Keratinocyte (primary cell): ENCODE measurements around the gene TNRC6A. TPM values are rescaled to one million over a fixed set of nuclear protein-coding genes. Genes with fewer than 3 reads are reported as not detected.

Source experiments
- DNase-seq: peaks from one replicate; pipeline ENCODE4 v3.0.0-alpha.2; 2011; ENCODE audit warnings: low read depth, missing footprints, low spot score
- FAIRE-seq: peaks from 2 replicates; lab custom pipeline; 2011; peaks lifted over from hg19 to GRCh38; lab: Jason Lieb, UNC
- H2AFZ ChIP-seq: 2 replicates; pipeline ENCODE4 v1.6.0; 2012; ENCODE audit warnings: low read length, control low read depth, inconsistent platforms; ENCODE audit not compliant: control insufficient read depth
- H3K27ac ChIP-seq: 2 replicates; pipeline ENCODE4 v1.5.1; 2011; ENCODE audit warnings: low read length; ENCODE audit not compliant: control insufficient read depth, insufficient read depth
- H3K27me3 ChIP-seq: 3 replicates; pipeline ENCODE4 v1.6.0; 2011; ENCODE audit warnings: low read length; ENCODE audit not compliant: control insufficient read depth, insufficient read depth; ENCODE audit errors: extremely low read depth
- H3K36me3 ChIP-seq, 2 experiments: 2 replicates in 1 of 2; 3 replicates in 1 of 2; pipeline ENCODE4 v1.5.1; 2011; ENCODE audit warnings: low read length in 2 of 2, mild to moderate bottlenecking in 1 of 2; ENCODE audit not compliant: control insufficient read depth in 2 of 2, insufficient read depth in 2 of 2; ENCODE audit errors: extremely low read depth in 1 of 2
- H3K4me1 ChIP-seq: 3 replicates; pipeline ENCODE4 v1.5.1; 2011; ENCODE audit warnings: low read length; ENCODE audit not compliant: control insufficient read depth, insufficient read depth; ENCODE audit errors: extremely low read depth
- H3K4me2 ChIP-seq: 3 replicates; pipeline ENCODE4 v1.6.0; 2011; ENCODE audit warnings: low read depth, low read length; ENCODE audit not compliant: control insufficient read depth, insufficient read depth; ENCODE audit errors: extremely low read depth
- H3K4me3 ChIP-seq, 3 experiments: fragments of 200-600 bp in 1 of 3; sonication (generic) in 1 of 3; 2 replicates in 2 of 3; 3 replicates in 1 of 3; pipeline ENCODE4 v1.5.1; 2011 to 2016; ENCODE audit warnings: low read length in 3 of 3, mild to moderate bottlenecking in 3 of 3, control low read depth in 2 of 3, inconsistent platforms in 1 of 3, low read depth in 1 of 3, mixed read lengths in 1 of 3, mixed run types in 1 of 3, moderate library complexity in 1 of 3; ENCODE audit not compliant: control insufficient read depth in 2 of 3, insufficient read depth in 2 of 3; ENCODE audit errors: extremely low read depth in 1 of 3
- H3K79me2 ChIP-seq: 2 replicates; pipeline ENCODE4 v1.6.0; 2012; ENCODE audit warnings: low read length; ENCODE audit not compliant: control insufficient read depth, insufficient read depth
- H3K9ac ChIP-seq: 3 replicates; pipeline ENCODE4 v1.6.0; 2011; ENCODE audit warnings: low read length; ENCODE audit not compliant: control insufficient read depth, insufficient read depth; ENCODE audit errors: extremely low read depth
- H3K9me1 ChIP-seq: 3 replicates; pipeline ENCODE4 v1.6.0; 2011; ENCODE audit warnings: low read length; ENCODE audit not compliant: control insufficient read depth, insufficient read depth; ENCODE audit errors: extremely low read depth
- H3K9me3 ChIP-seq: 2 replicates; pipeline ENCODE4 v1.5.1; 2012; ENCODE audit warnings: low read depth, low read length; ENCODE audit not compliant: control insufficient read depth
- H4K20me1 ChIP-seq: 3 replicates; pipeline ENCODE4 v1.6.0; 2011; ENCODE audit warnings: low read length; ENCODE audit not compliant: control insufficient read depth, insufficient read depth; ENCODE audit errors: extremely low read depth
- EZH2 ChIP-seq: IDR thresholded peaks from one replicate; pipeline ENCODE4 v1.6.1; 2012; ENCODE audit warnings: inconsistent platforms, mild to moderate bottlenecking, low read length, moderate library complexity
- dilution Hi-C: fragments of 300-500 bp; cut with MboI; formaldehyde crosslinking; loops from one replicate; pipeline ENCODE4 v1.7.0; 2020; ENCODE audit warnings: low sequenced_read_pairs; ENCODE audit not compliant: extremely low pct_ligation_motif_present
- polyA plus RNA-seq, 5 experiments: library from polyadenylated mRNA; depleted of rRNA in 3 of 5; stranded (reverse) in 3 of 5; stranded (forward) in 1 of 5; unstranded in 1 of 5; fragments of >200 nt; gene quantifications; 1 replicate in 1 of 5; 2 replicates in 3 of 5; 3 replicates in 1 of 5; pipeline versions ENCODE4 v1.2.1 to v1.2.3, GENCODE V29; 2011 to 2012; ENCODE audit warnings: missing spikeins in 2 of 5, low read depth in 1 of 5, low replicate concordance in 1 of 5
- TF ChIP-seq, protein P1 (sequence below), 3 experiments: IDR thresholded peaks in 1 of 3; conservative IDR thresholded peaks in 1 of 3; optimal IDR thresholded peaks in 1 of 3; 2 replicates in 2 of 3; 3 replicates in 1 of 3; pipeline versions ENCODE3 to v1.5.1; 2011; ENCODE audit warnings: low read length in 3 of 3, mild to moderate bottlenecking in 3 of 3, moderate library complexity in 2 of 3, control low read depth in 1 of 3, inconsistent platforms in 1 of 3; ENCODE audit not compliant: insufficient read depth in 2 of 3; ENCODE audit errors: extremely low read depth in 1 of 3

TNRC6A gene
- polyA plus RNA-seq, 1 donor (not counting 4 experiments of a cell fraction or from before 2014, with no cell fraction given) = 23.3 TPM

DNA sequence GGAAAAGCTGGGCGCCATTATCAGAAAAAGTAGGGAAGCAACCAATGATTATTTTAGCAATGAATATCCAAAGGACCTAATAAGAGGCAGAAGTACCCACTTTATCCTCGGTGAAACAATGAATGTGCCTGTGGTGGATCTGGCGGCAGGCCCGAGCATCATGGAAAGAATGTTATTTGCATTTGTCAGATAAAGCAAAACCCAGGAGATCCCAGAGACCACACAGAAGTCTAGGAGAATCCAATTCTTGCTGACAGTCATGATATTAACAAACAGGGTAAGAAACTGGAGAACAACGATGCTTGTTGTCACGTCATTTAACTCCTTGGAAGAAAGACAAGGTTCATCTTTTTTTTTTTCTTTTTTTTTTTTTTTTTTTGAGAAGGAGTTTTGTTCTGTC is 12.0 kb upstream of the TNRC6A start:
- Histone ChIP-seq H3K9ac (no peak overlapping the region), H3K27me3 (no peaks in the 10 kb centered on the region), H3K4me2 (no peak overlapping the region), H3K4me3 (no peak overlapping the region), H3K36me3 (no peaks in the 10 kb centered on the region), H2AFZ (no peak overlapping the region), H3K9me3 (peaks cover 3% of the 10 kb centered on the region), H4K20me1 (no peaks in the 10 kb centered on the region), H3K27ac (no peak overlapping the region), H3K4me1 (no peaks in the 10 kb centered on the region), H3K9me1 (no peaks in the 10 kb centered on the region), H3K79me2 (no peaks in the 10 kb centered on the region)
- dilution Hi-C loops = no loop called here
- DNase-seq = no peak
- no peak for TF ChIP-seq EZH2
- TF ChIP-seq, protein P1, sequence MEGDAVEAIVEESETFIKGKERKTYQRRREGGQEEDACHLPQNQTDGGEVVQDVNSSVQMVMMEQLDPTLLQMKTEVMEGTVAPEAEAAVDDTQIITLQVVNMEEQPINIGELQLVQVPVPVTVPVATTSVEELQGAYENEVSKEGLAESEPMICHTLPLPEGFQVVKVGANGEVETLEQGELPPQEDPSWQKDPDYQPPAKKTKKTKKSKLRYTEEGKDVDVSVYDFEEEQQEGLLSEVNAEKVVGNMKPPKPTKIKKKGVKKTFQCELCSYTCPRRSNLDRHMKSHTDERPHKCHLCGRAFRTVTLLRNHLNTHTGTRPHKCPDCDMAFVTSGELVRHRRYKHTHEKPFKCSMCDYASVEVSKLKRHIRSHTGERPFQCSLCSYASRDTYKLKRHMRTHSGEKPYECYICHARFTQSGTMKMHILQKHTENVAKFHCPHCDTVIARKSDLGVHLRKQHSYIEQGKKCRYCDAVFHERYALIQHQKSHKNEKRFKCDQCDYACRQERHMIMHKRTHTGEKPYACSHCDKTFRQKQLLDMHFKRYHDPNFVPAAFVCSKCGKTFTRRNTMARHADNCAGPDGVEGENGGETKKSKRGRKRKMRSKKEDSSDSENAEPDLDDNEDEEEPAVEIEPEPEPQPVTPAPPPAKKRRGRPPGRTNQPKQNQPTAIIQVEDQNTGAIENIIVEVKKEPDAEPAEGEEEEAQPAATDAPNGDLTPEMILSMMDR (optimal IDR thresholded peaks at IDR 0.05 in 1 of 3, IDR thresholded peaks at IDR 0.05 in 1 of 3, conservative IDR thresholded peaks at IDR 0.05 in 1 of 3; ENCODE audit: extremely low read depth in 1 of 3, insufficient read depth in 2 of 3, low read length in 3 of 3) = no peak
- FAIRE-seq = no peak

DNA sequence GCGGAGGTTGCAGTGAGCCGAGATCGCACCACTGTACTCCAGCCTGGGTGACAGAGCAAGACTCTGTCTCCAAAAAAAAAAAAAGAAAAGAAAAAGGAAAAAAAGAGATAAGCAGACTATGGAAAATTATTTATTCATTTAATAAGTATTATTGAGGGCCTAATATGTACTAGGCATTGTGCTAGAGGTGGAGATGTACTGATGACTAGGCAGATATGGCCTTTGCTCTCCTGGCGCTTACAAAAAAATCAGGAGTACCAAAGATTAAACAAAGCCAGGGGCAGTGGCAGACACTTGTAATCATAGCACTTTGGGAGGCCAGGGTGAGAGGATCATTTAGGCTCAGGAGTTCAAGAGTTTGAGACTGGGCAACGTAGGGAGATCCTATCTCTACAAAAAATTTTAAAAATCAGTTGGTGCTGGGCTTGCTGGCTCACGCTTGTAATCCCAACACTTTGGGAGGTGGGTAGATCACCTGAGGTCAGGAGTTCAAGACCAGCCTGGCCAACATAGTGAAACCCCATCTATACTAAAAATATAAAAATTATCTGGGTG is 10.4 kb upstream of the TNRC6A start:
- Histone ChIP-seq H4K20me1 (no peaks in the 10 kb centered on the region), H3K27ac (no peak overlapping the region), H3K9me3 (peaks cover 3% of the 10 kb centered on the region), H3K4me2 (no peak overlapping the region), H3K9me1 (no peaks in the 10 kb centered on the region), H3K9ac (no peak overlapping the region), H3K36me3 (no peaks in the 10 kb centered on the region), H3K4me1 (peaks cover 8% of the 10 kb centered on the region), H2AFZ (no peak overlapping the region), H3K27me3 (no peaks in the 10 kb centered on the region), H3K4me3 (no peak overlapping the region), H3K79me2 (no peaks in the 10 kb centered on the region)
- TF ChIP-seq, protein P1 (optimal IDR thresholded peaks at IDR 0.05 in 1 of 3, IDR thresholded peaks at IDR 0.05 in 1 of 3, conservative IDR thresholded peaks at IDR 0.05 in 1 of 3; ENCODE audit: extremely low read depth in 1 of 3, insufficient read depth in 2 of 3, low read length in 3 of 3) = no peak
- no peak for TF ChIP-seq EZH2
- no peak for FAIRE-seq
- no peak for DNase-seq
- dilution Hi-C loops = no loop called here
